GM19463 (cell line): Measurements from ENCODE around the gene IDI1.

Experiments used
- ATAC-seq: cut with Tn5 transposase; IDR thresholded peaks from one replicate; pipeline ENCODE4 v1.9.1; 2021; ENCODE audit warnings: mild to moderate bottlenecking, moderate library complexity; ENCODE audit not compliant: unreplicated experiment

The IDI1 gene

DNA sequence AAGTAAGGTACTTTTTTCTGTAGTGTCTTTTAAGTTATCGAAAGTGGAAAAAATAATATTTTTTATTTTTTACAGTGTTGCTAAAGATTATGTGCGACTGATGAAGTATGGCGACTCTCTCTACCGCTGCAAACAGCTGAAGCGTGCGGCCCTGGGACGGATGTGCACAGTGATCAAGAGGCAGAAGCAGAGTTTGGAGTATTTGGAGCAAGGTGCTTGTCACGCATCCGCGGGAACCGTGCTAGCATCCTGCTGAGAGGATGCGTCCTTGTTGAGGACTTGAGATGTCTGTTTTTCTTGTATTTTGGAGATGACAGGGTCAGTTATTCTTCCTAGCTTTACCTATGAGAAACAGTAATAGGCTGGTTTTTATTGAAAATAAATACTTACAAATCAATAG, 52.9 kb downstream of the IDI1 start:
- no peak for ATAC-seq

GRCh38 chr10:995559-995926, 53.4 kb downstream of the IDI1 start:
- ATAC-seq: no peak

- no peak for ATAC-seq
Observed at GRCh38 chr10:994836-995558, 53.9 kb downstream of the IDI1 start.

- peak; percentile 2 for ATAC-seq
Observed at GRCh38 chr10:992871-993270, 56.0 kb downstream of the IDI1 start.

DNA sequence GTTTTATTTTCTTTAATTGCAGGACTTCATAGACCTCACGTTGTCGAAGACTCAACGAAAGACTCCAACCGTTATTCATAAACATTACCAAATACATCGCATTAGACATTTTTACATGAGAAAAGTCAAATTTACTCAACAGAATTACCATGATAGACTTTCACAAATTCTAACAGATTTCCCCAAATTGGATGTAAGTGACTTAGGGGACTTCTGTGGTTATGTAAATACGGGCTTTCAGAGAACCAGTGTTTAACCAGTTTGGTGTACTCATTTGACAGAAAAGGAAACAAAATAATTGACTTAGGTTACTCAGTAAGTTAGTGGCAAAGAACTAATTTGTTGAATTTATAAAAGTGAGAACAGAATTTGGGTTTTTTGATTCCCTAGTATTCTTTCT, 56.5 kb downstream of the IDI1 start:
- ATAC-seq: peak; percentile 24

- ATAC-seq: no peak
Observed at GRCh38 chr10:990808-991207, 58.1 kb downstream of the IDI1 start.
